ENCODE results near the gene ENHO. TPM values are rescaled to one million over a fixed set of nuclear protein-coding genes. Genes with fewer than 3 reads are reported as not detected.

Gene ENHO
- total and polyA plus RNA-seq, 2 of the 8 experiments (the other 6 are each of a cell fraction or from before 2014, with no cell fraction given): 12.2 to 49.4 TPM

- H2BK120ac ChIP-seq (replicated peaks; ENCODE audit: low read depth, low read length): no peak overlapping the region
- no peak overlapping the region for H4K5ac ChIP-seq (ENCODE audit: insufficient read length, low read depth, low read length)
- H3K4me2 ChIP-seq (ENCODE audit: insufficient read depth in 1 of 2, low read depth in 2 of 2, low read length in 2 of 2): no peak overlapping the region; a peak in 1 of 4 replicates
- H3K79me1 ChIP-seq (ENCODE audit: low read depth, low read length): 0 out of 2 replicates have a peak, but pooled peaks cover 2% of the 10 kb centered on the region
- H3K9ac ChIP-seq (replicated peaks in 1 of 4; ENCODE audit: extremely low read depth in 1 of 4, low read depth in 3 of 4, low read length in 3 of 4): no peak overlapping the region
- H3K18ac ChIP-seq (ENCODE audit: extremely low read depth, low read length): 0 out of 2 replicates have a peak overlapping the region, but pooled peaks have one; percentile 43
- ChIA-PET CTCF (ENCODE audit: partially characterized antibody) (interaction anchor here (0.6 to 11.9 kb wide), 14 partner anchors 11 to 155 kb away, joined by 3 to 241 read pairs (median 6); no protein-coding TSS in a partner anchor), POLR2A (ENCODE audit: partially characterized antibody) (interaction anchor here (0.6 to 1.9 kb wide), 5 partner anchors 11 to 44 kb away, joined by 3 to 5 read pairs (median 3); no protein-coding TSS in a partner anchor)
- H2BK5ac ChIP-seq (ENCODE audit: low read depth, low read length): peak overlapping the region; percentile 36; the same call in 1 of the 2 replicates
- no peak overlapping the region for H3K56ac ChIP-seq (replicated peaks; ENCODE audit: insufficient read length, low read depth, low read length)
- no peaks in the 10 kb centered on the region for H3K23me2 ChIP-seq (ENCODE audit: low read depth, low read length)
- H3K4me1 ChIP-seq (replicated peaks in 1 of 4; ENCODE audit: control insufficient read depth in 3 of 4, insufficient read depth in 4 of 4, low read length in 3 of 4): peaks cover 10 to 29% (median 22%) of the 10 kb centered on the region in 4 experiments
- H4K8ac ChIP-seq (ENCODE audit: extremely low read depth, insufficient read depth, low read length): 0 out of 2 replicates have a peak overlapping the region, but pooled peaks have one; percentile 6
- H2BK15ac ChIP-seq (ENCODE audit: low read length): 0 out of 2 replicates have a peak overlapping the region, but pooled peaks have one; percentile 31
- no peaks in the 10 kb centered on the region for H4K20me1 ChIP-seq (replicated peaks in 1 of 2; ENCODE audit: control insufficient read depth in 1 of 2, insufficient read depth in 2 of 2, low read length in 2 of 2)
- H3K4me3 ChIP-seq (ENCODE audit: extremely low read depth in 1 of 4, insufficient read depth in 2 of 4, low read depth in 3 of 4, low read length in 4 of 4): no peak overlapping the region
- no peak overlapping the region for H3K27ac ChIP-seq (ENCODE audit: low read depth, low read length)
- H2BK20ac ChIP-seq (ENCODE audit: low read length): no peak overlapping the region
- peak overlapping the region; percentile 68; the same call in 1 of the 2 replicates for H2BK12ac ChIP-seq (ENCODE audit: low read depth, low read length)
- TF ChIP-seq SRF (IDR thresholded peaks at IDR 0.05; ENCODE audit: low read depth, low read length): no peak
- TF ChIP-seq SIRT6 (IDR thresholded peaks at IDR 0.05; ENCODE audit: low read length): no peak
- no peak for TF ChIP-seq JUND (IDR thresholded peaks at IDR 0.05; ENCODE audit: low read length)
- TF ChIP-seq CTBP2 (IDR thresholded peaks at IDR 0.05; ENCODE audit: borderline replicate concordance, insufficient read depth, insufficient read length, low read length): no peak
- no peak for TF ChIP-seq POU5F1 (IDR thresholded peaks at IDR 0.05; ENCODE audit: low read depth, low read length)
- TF ChIP-seq CHD1 (IDR thresholded peaks at IDR 0.05; ENCODE audit: low read depth, low read length): no peak
- TF ChIP-seq TAF7 (optimal IDR thresholded peaks at IDR 0.05; ENCODE audit: borderline replicate concordance, low read depth, low read length): no peak
- H3K27me3 ChIP-seq (replicated peaks in 1 of 4; ENCODE audit: control insufficient read depth in 3 of 4, extremely low read depth in 1 of 4, insufficient read depth in 3 of 4, low read length in 3 of 4): no peaks in the 10 kb centered on the region; a peak in 3 of 7 replicates
- H3K14ac ChIP-seq (ENCODE audit: insufficient read length): no peak overlapping the region
- no peak overlapping the region for H3K23ac ChIP-seq (ENCODE audit: insufficient read length)
- DNase-seq (ENCODE audit: low read depth in 1 of 2, low spot score in 2 of 2): no peak
- H3K4ac ChIP-seq (replicated peaks; ENCODE audit: insufficient read length, low read depth, low read length): no peak overlapping the region
- WGBS, 2 experiments (ENCODE audit: extremely low coverage in 1 of 2, insufficient coverage in 1 of 2, insufficient read length in 1 of 2, insufficient replicate concordance in 2 of 2, low coverage in 1 of 2, low lambda C conversion rate in 2 of 2, missing lambda C conversion rate in 1 of 2): 73% methylated on average over 15 of the region's 17 CpGs; no CpG with 5 or more reads in 1 of the 2 experiments
- no peaks in the 10 kb centered on the region for H3K36me3 ChIP-seq (ENCODE audit: control insufficient read depth in 2 of 4, insufficient read depth in 4 of 4, low read length in 3 of 4)
- H3K79me2 ChIP-seq (ENCODE audit: control insufficient read depth in 1 of 2, insufficient read depth in 2 of 2, low read length in 2 of 2): no peaks in the 10 kb centered on the region
- H4K91ac ChIP-seq (replicated peaks; ENCODE audit: insufficient read length, low read length): no peak overlapping the region
- H3K9me3 ChIP-seq (ENCODE audit: insufficient read depth in 2 of 2, low read depth in 1 of 2, low read length in 1 of 2): 0 out of 4 replicates have a peak, but pooled peaks cover 0 to 3% of the 10 kb centered on the region in 2 experiments
- H2AK5ac ChIP-seq (ENCODE audit: low read depth, low read length): no peak overlapping the region; the same call in 1 of the 2 replicates
- no peak overlapping the region for H2AFZ ChIP-seq (ENCODE audit: low read length)
- FAIRE-seq: no peak
These were observed 36.3 kb upstream of the ENHO start for GRCh38 chr9:34558919-34559623.
